Measurements from ENCODE around the gene SDK2.

SDK2 gene

GRCh38 chr17:73528679-73529078 lies 115.6 kb downstream of the SDK2 start:
- DNase-seq, result no peak

GRCh38 chr17:73526952-73527351 lies 117.3 kb downstream of the SDK2 start:
- no peak for DNase-seq

DNA sequence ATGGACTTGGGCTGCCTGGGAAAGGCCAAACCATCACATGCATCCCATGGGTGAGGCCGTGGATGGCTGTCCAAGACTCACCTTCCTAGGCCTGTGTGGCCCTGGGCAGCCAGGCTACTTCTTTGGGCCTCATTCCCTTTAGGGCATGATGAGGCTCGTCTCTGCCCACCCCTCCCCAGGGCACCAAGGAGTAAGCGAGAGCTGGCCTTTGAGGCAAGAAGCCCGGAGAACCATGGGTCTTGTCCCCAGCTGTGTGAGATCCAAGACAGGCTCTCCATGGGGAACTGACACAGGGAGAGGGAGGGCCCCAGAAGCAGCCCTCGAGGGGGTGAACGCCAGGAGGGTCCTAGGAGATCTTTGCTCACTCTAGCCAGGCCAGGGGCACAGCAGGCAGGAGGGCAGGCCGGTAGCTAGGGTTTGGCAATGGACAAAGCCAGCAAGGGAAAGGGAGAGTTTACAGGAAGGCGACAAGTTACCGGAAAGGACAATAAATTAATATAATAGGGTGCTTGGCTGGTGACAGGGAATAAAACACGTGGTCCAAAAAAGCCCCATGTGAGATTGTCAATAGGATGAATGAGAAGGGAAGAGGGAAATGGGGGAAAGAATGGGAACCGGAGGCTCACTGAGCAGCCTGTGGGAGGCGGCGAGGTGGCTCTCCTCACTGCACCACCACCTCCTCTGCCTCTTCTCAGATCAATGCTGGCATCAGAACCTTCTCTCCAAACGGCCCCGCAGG lies 119.1 kb downstream of the SDK2 start:
- no peak for DNase-seq

- no peak for DNase-seq
Observed at GRCh38 chr17:73522696-73523095, 121.5 kb downstream of the SDK2 start.

DNA sequence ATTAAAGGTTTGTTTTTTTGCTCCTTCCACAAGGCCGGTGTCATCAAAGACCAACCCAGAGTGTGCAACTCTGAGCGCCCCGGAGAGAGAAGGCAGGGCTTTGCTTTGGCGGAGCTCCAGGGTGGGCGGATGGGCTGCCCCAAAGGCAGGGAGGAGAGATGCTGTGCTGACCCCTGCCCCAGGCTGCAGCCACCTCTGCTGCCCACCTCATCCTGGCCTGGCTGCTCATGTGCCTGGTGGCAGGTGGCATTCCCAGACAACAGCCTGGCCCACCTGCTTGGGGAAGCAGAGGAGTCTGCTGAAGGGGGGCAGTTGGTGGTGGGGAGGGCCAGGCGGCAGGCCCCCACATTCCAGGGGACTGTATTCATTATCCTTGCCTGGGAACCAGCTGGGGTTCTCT lies 122.1 kb downstream of the SDK2 start:
- DNase-seq, result no peak

DNA sequence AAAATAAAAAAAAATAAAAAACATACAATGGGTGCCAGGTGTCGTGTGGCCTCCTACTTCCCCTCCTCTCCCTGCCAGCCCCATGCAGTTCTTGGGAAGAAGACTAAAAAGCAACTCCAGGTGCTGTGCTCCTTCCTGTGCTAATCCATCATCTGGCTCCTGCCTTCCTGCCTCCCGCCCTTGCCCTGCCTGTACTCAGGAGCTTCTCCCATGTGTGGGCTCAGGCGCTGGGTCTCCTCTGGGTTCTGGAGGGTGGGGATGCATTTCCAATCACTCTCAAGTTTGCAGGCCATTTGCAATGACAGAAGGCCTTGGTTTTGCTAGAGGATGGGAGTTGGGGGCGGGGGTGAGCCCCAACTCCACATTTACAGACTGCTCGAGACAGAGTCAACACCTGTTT lies 122.9 kb downstream of the SDK2 start:
- no peak for DNase-seq

DNA sequence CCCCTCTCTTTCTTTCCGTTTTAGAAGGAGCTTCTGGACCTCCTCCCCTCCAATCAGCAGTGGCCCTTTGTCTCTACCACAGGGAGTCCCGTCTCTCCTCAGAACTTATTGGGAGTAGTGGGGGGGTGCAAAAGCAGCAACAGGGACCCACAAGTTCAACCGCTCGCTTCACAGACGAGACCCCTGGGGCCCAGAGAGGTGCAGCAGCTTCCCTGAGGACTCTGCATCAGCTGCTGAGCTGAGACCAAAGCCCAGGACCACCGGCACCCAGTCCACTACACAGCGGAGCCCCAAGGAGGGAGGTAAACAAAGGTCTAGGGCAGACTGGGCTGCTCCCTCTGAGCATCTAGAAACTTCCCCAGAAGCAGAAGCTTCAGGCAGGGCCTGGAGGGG lies 123.9 kb downstream of the SDK2 start:
- DNase-seq, result no peak

DNA sequence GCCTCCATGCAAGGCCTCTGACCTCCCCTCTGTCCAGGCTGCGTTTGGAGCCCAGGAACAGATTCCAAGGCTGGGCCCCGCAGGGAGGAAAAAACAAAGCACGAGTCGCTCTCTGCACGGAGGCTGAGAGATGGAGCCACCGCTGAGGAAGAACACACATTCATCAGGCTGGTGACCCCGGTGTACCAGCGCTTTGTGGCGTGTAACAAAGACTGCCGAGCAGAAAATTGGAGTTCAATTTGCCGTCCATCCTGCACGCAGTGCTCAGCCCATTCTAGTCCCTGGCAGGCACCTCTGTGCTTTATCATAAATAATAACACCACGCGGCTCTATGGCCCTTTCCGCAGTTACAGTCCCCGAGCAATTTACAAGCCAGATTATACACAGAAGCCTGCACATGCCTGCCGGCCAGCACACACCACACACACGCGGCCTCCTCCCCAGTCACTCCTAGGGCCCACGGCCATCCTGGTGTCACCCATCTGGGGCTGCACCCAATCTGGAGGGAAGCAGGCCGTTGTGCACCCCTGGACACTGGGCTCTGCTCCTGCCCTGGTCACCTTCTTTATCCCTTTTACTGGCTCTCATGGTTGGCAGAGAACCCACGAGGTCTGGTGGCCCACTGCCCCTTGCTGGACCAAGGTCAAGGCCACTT lies 124.4 kb downstream of the SDK2 start:
- DNase-seq, result peak; percentile 54

DNA sequence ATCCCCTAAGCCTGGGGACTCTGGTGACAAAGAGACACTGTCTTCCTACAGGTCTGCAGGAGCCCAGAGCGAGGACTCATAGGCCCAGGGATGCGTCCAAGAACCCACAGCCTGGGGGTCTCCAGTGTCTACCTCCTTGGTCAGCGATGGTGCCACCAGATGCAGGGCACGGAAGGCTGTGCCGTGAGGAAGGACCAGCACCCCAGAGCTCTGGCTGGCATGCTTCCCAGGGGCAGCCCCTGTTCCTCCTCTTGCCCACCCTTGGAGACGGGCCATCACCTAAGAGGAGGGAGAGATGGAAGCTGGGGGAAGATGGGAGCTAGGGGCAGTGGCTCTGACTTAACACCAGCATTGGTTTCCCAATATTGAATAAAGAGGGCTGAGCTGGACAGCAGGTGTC lies 125.2 kb downstream of the SDK2 start:
- DNase-seq, result no peak

DNA sequence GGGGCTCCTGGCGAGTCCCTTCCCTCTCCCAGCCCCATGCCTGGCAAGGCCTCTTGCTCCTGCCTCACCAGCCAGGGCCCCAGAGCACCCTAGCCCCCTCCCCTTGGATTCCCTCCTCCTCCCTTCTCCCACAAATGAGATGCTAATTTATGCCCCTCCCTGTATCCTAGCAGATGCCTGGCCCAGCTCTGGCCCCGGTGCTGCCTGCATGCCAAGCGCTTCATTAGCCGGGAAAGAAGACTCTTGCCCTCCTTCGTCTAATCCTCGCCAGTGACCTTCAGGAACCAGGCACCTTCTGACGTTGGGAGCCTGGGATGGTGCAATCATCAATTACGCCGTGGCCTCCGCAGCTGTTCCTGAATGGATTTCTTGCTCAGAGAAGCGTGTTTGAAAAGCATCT lies 127.8 kb downstream of the SDK2 start:
- peak; percentile 85 for DNase-seq

- DNase-seq, result no peak
Observed at GRCh38 chr17:73514146-73514863, 129.9 kb downstream of the SDK2 start.

GRCh38 chr17:73513426-73513825 lies 130.8 kb downstream of the SDK2 start:
- DNase-seq, result no peak

DNA sequence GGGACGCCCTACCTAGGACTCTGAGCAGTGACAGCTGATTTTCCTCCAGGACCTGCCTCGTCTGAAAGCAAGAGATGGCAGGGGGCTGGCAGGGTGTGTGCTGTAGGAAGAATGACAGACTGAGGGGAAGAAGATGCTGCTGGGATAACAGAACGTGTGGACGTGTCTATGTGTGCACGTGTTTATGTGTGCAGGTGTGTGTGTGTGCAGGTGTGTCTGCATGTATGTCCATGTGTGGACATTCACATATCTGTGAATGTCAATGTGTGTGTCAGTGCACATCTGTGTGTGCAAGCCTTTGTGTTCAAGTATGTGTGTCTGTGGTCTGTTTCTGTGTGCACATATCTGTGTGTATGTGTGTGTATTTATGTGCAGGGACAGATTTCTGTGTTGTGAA lies 132.5 kb downstream of the SDK2 start:
- no peak for DNase-seq

DNA sequence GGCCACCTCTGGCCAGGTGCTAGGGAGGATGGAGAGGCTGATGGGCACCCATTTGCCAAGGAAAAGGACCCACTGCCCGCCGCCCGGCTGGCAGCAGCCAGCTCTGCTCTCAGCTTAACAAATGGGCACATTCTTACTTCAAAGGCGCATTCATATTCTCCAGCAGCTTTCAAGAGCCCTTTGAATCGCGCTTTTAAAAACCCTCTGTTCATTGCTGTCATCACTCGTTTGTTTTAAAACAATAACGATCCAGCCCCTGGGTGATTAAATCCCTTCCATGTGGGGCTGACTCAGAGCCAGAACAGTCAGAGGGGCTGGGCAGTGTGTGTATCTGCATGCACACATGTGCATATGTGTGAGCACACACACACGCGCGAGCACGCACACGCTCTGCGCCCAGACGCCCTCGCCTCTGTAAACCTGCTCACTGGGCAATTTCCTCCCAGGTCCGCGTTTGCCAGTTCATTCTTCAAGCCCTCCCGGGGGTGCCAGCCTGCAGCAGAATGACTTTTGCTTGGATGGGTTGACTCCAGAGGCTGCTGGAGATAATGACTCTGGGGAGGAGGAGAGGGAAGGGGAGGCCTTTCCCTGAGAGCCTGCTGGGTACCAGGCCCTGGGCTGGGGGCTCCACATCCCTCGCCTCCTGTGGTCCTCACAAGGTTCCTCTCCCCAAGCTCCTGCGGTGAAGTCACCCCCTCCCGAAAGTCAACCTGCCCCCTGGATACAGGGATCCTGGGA lies 133.1 kb downstream of the SDK2 start:
- DNase-seq, result peak; percentile 85

DNA sequence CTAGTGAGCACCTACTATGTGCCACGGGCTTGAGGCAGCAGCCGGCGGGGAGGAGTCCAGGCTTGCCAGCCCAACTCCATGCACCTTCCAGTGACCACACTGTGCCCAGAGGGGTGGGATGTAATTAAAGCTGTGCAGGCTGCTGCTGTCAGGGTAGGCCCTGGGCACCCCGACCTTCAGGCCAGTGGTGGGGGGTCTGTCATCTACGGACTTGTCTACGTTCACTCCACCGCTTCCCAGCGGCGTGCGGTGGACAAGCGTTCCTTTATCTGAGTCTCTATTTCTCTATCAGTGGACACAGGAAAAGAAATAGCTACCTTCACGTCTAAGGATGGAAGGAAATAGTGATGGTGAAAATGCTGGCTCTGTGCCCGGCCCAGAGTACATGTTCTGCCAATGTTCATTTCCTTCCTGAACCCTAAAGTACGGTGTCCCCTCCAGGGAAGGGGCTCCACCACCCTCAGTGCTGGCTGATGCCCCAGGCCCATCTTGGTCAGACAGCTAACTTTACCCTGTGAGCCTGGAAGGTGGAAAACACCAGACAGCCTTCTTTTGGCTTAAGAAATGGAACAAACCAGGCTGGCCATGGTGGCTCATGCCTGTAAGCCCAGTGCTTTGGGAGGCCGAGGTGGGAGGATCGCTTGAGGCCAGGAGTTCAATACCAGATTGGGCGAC lies 135.2 kb downstream of the SDK2 start:
- no peak for DNase-seq

DNA sequence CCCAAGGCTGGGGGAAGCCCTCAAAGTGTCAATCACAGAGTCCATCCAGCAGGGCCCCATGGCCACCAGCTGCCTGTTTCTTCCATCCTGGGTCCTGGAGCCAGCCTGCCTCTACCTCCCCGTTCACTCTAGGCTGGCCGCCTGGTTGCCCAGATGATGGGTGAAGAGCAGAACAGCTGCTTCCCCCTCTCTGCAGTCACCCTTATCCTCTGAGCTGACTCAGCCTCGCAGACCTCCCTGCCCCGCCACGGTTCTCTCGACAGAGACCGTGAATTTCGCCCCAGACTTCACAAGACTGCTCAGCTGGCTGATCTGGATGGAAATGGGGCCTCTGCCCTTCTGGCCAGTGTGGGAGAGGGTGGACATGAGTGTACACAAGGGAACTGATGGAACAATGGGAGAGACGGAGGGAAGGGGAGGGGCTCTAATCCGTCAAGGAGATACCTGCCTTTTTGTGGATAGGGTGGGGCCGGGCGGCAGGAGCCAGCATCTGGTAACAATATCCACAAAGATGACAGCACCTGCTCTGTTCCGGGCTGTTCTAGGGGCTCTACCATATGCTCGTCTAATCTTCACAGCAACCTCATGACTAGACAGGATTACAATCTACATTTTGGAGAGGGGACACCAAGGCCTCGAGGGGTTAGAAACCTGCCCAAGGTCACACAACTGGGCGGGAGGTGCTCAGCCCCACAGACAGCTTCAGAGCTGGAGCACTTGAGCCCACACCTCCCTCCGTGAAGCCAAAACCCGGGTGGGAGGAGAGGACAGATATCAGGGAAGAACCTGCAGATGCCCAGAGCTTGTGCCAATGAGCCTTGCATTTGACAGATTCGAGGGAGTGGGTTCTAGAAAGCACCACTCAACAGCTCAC lies 136.0 kb downstream of the SDK2 start:
- DNase-seq, result no peak

GRCh38 chr17:73506470-73507435 lies 137.5 kb downstream of the SDK2 start:
- no peak for DNase-seq

DNA sequence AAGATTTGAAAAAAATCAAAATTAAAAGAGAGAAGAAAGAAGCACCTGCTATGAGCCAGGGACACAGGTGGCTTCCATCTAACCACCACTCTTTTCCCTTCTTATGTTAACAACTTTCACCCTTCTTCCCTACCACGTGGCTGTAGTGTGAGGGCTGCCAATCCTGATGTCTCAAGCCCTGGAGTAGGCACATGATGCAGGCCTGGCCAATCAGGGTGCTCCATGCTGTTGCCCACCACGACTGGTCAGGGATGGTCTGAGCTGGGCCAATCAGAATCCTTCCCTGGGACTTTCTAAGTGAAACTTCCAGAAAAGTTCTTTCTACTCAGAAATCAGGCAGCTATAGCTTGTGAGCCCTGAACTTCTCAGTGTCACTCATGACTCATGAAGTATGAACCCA lies 140.7 kb downstream of the SDK2 start:
- DNase-seq, result no peak

- DNase-seq, result no peak
Observed at GRCh38 chr17:73500414-73500999, 143.7 kb downstream of the SDK2 start.

DNA sequence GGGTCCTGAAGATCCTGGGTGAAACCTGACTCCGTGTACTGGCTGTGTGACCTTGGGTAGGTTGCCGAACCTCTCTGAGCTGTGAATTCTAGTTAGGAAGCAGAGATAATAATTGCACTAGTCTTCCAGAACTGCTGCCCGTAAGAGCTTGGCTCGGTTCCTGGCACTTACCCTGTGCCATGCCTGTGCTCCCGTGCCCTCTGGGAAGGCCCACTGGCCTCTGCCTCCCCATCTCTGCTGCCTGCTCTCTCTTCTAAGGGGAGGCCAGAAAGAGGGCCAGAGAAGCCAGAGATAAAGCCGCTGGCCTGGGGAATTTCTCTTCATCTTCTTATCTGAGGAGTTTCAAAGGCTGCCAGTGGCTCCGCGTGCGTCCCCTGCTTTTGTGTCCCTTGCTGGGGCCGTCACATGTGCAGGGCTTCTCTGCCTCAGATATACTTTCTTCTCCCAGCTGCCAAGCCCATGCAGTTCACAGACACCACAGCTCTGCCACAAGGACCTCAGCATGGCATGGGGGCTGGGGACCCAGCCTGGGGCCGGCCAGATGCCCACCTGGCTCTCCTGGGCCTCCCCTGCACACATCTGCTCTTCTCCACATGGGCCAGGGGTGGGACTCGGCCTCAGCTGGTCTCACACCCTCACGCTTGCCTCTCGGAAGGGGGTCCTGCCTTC lies 145.2 kb downstream of the SDK2 start:
- no peak for DNase-seq
